ENCODE measurements around the gene SDK1. TPM values are rescaled to one million over a fixed set of nuclear protein-coding genes. Genes with fewer than 3 reads are reported as not detected.

Gene SDK1
- total RNA-seq, 1 experiment from 2014 or later: 7.1 TPM

DNA sequence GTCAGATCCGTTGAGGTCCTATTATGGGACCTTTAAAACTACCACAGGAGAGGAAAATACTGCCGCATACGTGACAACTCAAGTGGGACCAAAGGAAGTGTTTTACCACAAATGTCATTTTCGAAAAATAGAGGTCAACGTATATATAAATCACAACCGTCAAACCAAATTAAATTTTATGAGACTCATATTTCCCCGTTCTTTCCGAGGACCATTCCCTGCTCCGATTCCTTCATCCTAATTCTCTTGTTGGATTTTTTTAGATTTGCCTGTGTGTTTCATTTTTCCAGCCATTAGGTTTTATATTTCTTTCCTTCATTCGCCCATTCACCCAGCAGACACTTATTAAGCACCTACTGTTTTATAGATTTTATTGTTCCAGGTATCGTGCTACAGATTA, 797.1 kb downstream of the SDK1 start:
- ChIA-PET POLR2A (no interaction called here), CTCF (no interaction called here)
- Histone ChIP-seq H3K4me1 (no peaks in the 10 kb centered on the region), H3K4me3 (ENCODE audit: low read depth, low read length) (no peak overlapping the region), H3K36me3 (ENCODE audit: control insufficient read depth, insufficient read depth, low read length) (no peaks in the 10 kb centered on the region), H3K27me3 (replicated peaks; ENCODE audit: control insufficient read depth, insufficient read depth, low read length) (no peaks in the 10 kb centered on the region), H3K9me3 (no peaks in the 10 kb centered on the region)
- Mint-ChIP-seq H3K27me3 (ENCODE audit: insufficient read depth, unreplicated experiment) (no peaks in the 10 kb centered on the region), H3K4me3 (ENCODE audit: unreplicated experiment) (no peak overlapping the region), H3K9me3 (ENCODE audit: unreplicated experiment) (no peaks in the 10 kb centered on the region), H3K27ac (ENCODE audit: unreplicated experiment) (no peak overlapping the region), H3K36me3 (ENCODE audit: insufficient read depth, unreplicated experiment) (no peaks in the 10 kb centered on the region), H3K4me1 (ENCODE audit: low read depth, unreplicated experiment) (no peaks in the 10 kb centered on the region)
- TF ChIP-seq, protein P1, sequence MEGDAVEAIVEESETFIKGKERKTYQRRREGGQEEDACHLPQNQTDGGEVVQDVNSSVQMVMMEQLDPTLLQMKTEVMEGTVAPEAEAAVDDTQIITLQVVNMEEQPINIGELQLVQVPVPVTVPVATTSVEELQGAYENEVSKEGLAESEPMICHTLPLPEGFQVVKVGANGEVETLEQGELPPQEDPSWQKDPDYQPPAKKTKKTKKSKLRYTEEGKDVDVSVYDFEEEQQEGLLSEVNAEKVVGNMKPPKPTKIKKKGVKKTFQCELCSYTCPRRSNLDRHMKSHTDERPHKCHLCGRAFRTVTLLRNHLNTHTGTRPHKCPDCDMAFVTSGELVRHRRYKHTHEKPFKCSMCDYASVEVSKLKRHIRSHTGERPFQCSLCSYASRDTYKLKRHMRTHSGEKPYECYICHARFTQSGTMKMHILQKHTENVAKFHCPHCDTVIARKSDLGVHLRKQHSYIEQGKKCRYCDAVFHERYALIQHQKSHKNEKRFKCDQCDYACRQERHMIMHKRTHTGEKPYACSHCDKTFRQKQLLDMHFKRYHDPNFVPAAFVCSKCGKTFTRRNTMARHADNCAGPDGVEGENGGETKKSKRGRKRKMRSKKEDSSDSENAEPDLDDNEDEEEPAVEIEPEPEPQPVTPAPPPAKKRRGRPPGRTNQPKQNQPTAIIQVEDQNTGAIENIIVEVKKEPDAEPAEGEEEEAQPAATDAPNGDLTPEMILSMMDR (IDR thresholded peaks at IDR 0.05; ENCODE audit: insufficient read depth in 1 of 2, low read depth in 1 of 2, low read length in 1 of 2, severe bottlenecking in 1 of 2, unreplicated experiment in 1 of 2): no peak
- no peak for DNase-seq
- no TSS peak for BruUV-seq (replicated peaks)
- intact Hi-C loops (cut with micrococcal nuclease; ENCODE audit: unreplicated experiment): no loop called here

DNA sequence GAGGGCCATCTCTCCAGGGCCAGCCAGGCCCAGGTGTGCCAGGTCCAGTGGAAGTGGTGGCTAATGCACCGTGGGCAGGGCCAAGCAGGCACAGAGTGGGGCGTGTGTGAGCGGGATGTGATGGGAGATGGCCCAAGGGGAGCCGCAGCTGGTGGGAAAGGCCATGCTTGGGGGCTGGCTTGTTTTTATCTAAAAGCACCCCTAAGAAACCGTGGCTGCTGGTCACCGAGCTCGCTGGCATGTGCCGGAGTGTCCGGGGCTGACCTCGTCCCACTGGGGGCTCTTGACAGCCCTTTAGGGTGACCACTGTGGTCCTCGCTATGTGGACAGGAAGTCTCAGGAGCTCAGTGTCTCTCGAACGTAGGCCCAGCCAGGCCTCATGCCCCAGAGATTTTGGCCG, 798.6 kb downstream of the SDK1 start:
- Mint-ChIP-seq H3K27me3 (ENCODE audit: insufficient read depth, unreplicated experiment) (no peaks in the 10 kb centered on the region), H3K4me3 (ENCODE audit: unreplicated experiment) (no peak overlapping the region), H3K9me3 (ENCODE audit: unreplicated experiment) (no peaks in the 10 kb centered on the region), H3K36me3 (ENCODE audit: insufficient read depth, unreplicated experiment) (no peaks in the 10 kb centered on the region), H3K4me1 (ENCODE audit: low read depth, unreplicated experiment) (no peaks in the 10 kb centered on the region), H3K27ac (ENCODE audit: unreplicated experiment) (no peak overlapping the region)
- intact Hi-C loops (cut with micrococcal nuclease; ENCODE audit: unreplicated experiment): no loop called here
- H3K36me3 ChIP-seq (ENCODE audit: control insufficient read depth, insufficient read depth, low read length): no peaks in the 10 kb centered on the region
- DNase-seq: no peak
- CTCF ChIA-PET: no interaction called here
- POLR2A ChIA-PET: no interaction called here
- TF ChIP-seq, protein P1 (IDR thresholded peaks at IDR 0.05; ENCODE audit: insufficient read depth in 1 of 2, low read depth in 1 of 2, low read length in 1 of 2, severe bottlenecking in 1 of 2, unreplicated experiment in 1 of 2): no peak
- H3K9me3 ChIP-seq: no peaks in the 10 kb centered on the region
- no TSS peak for BruUV-seq (replicated peaks)
- no peaks in the 10 kb centered on the region for H3K27me3 ChIP-seq (replicated peaks; ENCODE audit: control insufficient read depth, insufficient read depth, low read length)
- no peaks in the 10 kb centered on the region for H3K4me1 ChIP-seq
- H3K4me3 ChIP-seq (ENCODE audit: low read depth, low read length): no peak overlapping the region

DNA sequence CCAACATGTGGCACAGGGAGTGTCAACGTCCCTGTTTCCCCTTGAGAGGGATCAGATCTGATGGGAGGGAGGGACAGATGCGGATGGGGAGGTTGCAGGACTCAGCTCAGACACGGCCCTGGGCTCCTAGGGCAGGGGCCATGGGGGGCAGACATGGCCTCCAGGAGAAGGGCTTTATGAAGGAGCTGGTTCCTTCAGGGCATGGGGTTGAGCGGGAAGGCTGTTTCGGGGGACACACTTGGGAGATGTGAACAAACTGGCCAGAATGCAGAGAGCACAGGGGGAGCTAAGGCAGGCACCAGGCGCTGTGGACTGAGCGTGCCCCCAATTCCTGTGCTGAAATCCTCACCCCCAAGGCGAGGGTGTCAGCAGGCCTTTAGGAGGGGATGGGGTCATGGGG, 799.1 kb downstream of the SDK1 start:
- H3K27me3 ChIP-seq (replicated peaks; ENCODE audit: control insufficient read depth, insufficient read depth, low read length): no peaks in the 10 kb centered on the region
- TF ChIP-seq, protein P1 (IDR thresholded peaks at IDR 0.05; ENCODE audit: insufficient read depth in 1 of 2, low read depth in 1 of 2, low read length in 1 of 2, severe bottlenecking in 1 of 2, unreplicated experiment in 1 of 2): no peak
- H3K27ac Mint-ChIP-seq (ENCODE audit: unreplicated experiment): no peak overlapping the region
- no peak overlapping the region for H3K4me3 ChIP-seq (ENCODE audit: low read depth, low read length)
- BruUV-seq (replicated peaks): no TSS peak
- H3K4me3 Mint-ChIP-seq (ENCODE audit: unreplicated experiment): no peak overlapping the region
- no peaks in the 10 kb centered on the region for H3K4me1 Mint-ChIP-seq (ENCODE audit: low read depth, unreplicated experiment)
- intact Hi-C loops (cut with micrococcal nuclease; ENCODE audit: unreplicated experiment): no loop called here
- no peaks in the 10 kb centered on the region for H3K27me3 Mint-ChIP-seq (ENCODE audit: insufficient read depth, unreplicated experiment)
- H3K4me1 ChIP-seq: no peaks in the 10 kb centered on the region
- H3K36me3 ChIP-seq (ENCODE audit: control insufficient read depth, insufficient read depth, low read length): no peaks in the 10 kb centered on the region
- ChIA-PET CTCF (no interaction called here), POLR2A (no interaction called here)
- DNase-seq: no peak
- no peaks in the 10 kb centered on the region for H3K9me3 ChIP-seq
- no peaks in the 10 kb centered on the region for H3K36me3 Mint-ChIP-seq (ENCODE audit: insufficient read depth, unreplicated experiment)
- H3K9me3 Mint-ChIP-seq (ENCODE audit: unreplicated experiment): no peaks in the 10 kb centered on the region

Data from Caco-2 (cell line).